Activated T-cell treated with anti-CD3 and anti-CD28 coated beads for 48 hours (primary cell): ENCODE data around the gene NANOS3.
"Not testable (repeated sequence)": the region's sequence is repeated elsewhere in the genome, so short reads cannot be mapped to it uniquely, and the experiment has no call there.

Source experiments
- DNase-seq: peaks from one replicate; pipeline ENCODE4 v3.0.0-alpha.2; 2020; ENCODE audit warnings: low read depth

The NANOS3 gene

GRCh38 chr19:13920940-13921747 lies 44.2 kb downstream of the NANOS3 start:
- no peak for DNase-seq

GRCh38 chr19:13922118-13922517 lies 45.2 kb downstream of the NANOS3 start:
- not testable (repeated sequence) for DNase-seq

GRCh38 chr19:13923194-13923987 lies 46.5 kb downstream of the NANOS3 start:
- DNase-seq, result no peak

- DNase-seq, result no peak
These were observed 49.1 kb downstream of the NANOS3 start for GRCh38 chr19:13926010-13926409.

- no peak for DNase-seq
These were observed 49.8 kb downstream of the NANOS3 start for GRCh38 chr19:13926715-13927114.

- no peak for DNase-seq
These were observed 52.4 kb downstream of the NANOS3 start for GRCh38 chr19:13929340-13929739.

GRCh38 chr19:13929956-13930355 lies 53.0 kb downstream of the NANOS3 start:
- DNase-seq, result no peak
